GM18909 (cell line): ENCODE measurements around the gene NF2.
"Not testable (repeated sequence)": the region's sequence is repeated elsewhere in the genome, so short reads cannot be mapped to it uniquely, and the experiment has no call there.

Experiments
- ATAC-seq: cut with Tn5 transposase; IDR thresholded peaks from one replicate; pipeline ENCODE4 v1.9.1; 2021; ENCODE audit warnings: mild to moderate bottlenecking; ENCODE audit not compliant: unreplicated experiment, poor library complexity

NF2 gene

DNA sequence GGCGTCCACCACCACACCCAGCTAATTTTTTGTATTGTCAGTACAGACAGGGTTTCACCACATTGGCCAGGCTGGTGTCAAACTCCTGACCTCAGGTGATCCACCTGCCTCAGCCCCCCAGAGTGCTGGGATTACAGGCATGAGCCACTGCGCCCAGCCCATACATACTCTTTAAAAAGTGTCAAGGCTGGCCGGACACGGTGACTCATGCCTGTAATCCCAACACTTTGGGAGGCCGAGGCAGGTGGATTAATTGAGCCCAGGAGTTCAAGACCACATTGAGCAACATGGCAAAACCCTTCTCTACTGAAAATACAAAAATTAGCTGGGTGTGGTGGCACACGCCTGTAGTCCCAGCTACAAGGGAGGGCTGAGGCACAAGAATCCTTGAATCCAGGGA is 9.0 kb upstream of the NF2 start:
- not testable (repeated sequence) for ATAC-seq

GRCh38 chr22:29596408-29596807 is 7.0 kb upstream of the NF2 start:
- no peak for ATAC-seq

- not testable (repeated sequence) for ATAC-seq
These were observed 5.4 kb upstream of the NF2 start for GRCh38 chr22:29597871-29598683.

- no peak for ATAC-seq
These were observed 4.8 kb upstream of the NF2 start for GRCh38 chr22:29598684-29599020.

- ATAC-seq: no peak
These were observed 585 bp downstream of the NF2 start for GRCh38 chr22:29604076-29604360.

DNA sequence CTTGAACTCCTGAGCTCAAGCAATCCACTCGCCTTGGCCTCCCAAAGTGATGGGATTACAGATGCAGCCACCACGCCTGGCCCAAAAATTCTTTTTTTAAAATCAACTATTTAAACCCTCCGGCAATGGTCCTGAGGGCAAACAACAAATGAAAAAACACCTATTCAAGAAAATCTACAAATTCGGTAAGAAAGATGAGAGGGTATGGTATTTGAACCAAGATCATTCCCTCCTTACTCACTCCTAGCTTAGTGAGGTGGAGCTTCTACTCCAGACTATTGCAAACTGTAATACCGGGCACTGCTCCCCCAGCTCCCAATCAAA is 2.1 kb downstream of the NF2 start:
- no peak for ATAC-seq

- no peak for ATAC-seq
These were observed 2.9 kb downstream of the NF2 start for GRCh38 chr22:29606320-29606719.

- no peak for ATAC-seq
These were observed 4.0 kb downstream of the NF2 start for GRCh38 chr22:29607426-29607825.

GRCh38 chr22:29609139-29609538 is 5.7 kb downstream of the NF2 start:
- ATAC-seq: no peak

- no peak for ATAC-seq
These were observed 7.3 kb downstream of the NF2 start for GRCh38 chr22:29610780-29611179.

DNA sequence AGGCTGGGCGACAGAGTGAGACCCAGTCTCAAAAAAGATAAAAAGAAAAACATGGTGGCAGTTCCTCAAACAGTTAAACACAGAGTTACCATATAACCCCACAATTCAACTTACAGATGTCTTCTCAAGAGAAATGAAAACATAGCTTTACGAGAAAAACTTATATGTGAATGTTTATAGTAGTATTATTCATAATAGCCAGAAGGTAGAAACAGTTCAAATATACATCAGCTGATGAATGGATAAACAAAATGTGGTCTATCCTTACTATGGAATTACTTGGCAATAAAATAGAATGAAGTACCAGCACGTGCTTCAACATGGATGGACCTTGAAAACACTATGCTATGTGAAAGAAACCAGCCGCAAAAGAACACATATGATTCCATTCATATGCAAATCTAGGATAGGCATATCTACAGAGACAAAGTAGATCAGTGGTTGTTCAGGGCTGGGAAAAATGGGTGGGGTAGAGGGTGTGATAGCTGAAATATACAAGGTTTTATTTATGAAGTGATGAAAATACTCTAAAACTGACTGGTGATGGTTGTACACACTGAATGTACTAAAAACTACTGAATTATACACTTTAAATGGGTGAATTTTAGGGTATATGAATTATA is 12.4 kb downstream of the NF2 start:
- ATAC-seq: no peak

DNA sequence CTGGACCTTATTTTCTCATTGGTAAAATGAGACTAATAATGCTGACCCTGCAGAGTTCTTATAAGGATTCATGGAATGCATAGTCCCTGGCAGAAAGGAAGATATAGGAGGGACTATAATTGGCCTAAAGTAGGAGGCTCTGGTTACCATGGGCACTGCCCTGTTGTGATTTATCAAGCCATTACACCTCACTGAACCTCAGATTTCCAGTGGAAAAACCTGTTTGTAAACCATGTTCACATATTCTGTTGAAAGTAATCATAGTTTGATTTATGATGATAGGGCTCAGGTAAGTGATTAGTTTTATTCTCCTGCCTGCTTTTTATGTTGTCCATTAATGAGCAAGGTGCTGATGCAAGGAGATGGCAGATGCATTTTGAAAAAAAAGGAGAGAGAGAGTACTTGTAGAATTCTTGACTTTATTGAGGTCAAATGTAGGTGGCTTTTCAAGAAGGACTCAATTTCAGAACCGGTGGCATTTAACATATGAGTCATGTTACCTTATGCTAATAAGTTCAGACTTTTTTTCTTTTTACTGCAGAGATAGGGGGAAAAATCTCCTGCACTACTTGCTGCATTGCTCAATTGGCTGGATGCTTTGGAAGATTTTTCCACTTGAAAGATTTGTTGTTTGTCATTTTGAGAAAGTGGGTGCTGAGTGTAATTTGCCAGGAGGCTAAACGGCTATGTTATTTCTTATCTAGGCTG is 14.6 kb downstream of the NF2 start:
- no peak for ATAC-seq

DNA sequence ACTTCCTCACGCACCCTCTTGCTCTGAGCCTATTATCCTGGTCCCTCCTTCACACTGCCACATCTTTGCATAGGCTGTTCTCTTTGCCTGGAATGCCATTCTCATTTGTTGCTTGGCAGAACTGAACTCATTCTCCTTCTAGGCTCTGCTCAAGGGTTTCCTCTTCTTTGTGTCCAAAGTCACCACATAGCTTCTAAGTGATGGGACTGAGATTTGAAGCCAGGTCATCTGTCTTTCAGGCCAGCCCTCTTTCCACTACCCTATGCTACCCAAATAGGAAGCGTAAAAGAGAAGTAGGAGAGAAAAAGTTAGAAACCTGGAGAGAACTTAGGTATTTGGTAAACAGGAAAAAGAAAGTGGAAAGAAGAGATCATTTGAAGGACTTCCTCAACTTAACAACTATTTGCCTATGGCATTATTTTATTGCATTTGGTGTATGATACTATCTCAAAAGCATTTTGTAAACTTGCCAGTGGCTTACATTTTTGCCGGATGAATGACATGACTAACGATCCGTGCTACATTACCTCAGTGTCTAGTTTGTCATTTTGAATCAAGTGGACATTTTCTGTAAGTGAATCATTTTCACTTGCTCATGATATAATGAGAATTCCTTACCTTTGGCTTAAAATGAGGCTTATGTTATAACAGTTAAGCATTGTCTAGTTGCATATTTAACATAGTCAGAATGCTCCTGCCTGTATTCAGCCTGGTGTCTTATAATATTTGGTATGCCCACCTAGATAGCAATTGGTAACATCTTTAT is 18.5 kb downstream of the NF2 start:
- no peak for ATAC-seq

GRCh38 chr22:29623059-29623458 is 19.6 kb downstream of the NF2 start:
- no peak for ATAC-seq

- no peak for ATAC-seq
These were observed 20.2 kb downstream of the NF2 start for GRCh38 chr22:29623553-29624169.

- ATAC-seq: no peak
These were observed 21.8 kb downstream of the NF2 start for GRCh38 chr22:29625090-29625825.

DNA sequence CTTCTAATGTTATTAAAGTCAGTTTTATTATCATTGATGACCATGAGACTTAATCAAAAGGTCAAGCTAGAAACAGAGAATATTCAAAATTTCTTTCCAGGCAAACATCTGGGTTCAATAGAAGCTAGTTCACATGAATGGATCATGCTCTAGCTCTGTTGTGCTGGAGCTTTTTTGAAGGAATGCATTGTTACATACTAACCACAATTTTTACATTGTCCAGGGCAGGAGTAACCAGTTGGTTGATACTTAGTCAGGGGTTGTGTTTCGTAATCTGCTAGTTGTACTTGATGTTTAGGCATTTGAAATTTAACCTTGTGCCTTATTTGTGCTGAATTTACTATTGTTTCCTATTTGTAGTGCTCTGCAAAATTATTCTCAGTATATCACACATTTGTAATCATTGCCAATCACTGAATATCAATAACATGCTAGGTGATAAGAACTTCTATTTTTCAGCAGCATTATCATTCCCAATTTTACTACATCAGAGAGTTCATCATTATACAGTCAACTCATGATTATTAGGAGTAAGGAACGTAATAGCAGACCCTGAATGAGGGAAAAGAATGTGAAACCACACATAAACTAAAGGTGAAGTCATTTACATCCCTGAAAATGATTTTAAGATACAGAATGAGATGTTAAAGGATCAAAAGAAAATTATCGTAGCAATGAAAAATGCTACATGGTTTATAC is 23.2 kb downstream of the NF2 start:
- no peak for ATAC-seq

DNA sequence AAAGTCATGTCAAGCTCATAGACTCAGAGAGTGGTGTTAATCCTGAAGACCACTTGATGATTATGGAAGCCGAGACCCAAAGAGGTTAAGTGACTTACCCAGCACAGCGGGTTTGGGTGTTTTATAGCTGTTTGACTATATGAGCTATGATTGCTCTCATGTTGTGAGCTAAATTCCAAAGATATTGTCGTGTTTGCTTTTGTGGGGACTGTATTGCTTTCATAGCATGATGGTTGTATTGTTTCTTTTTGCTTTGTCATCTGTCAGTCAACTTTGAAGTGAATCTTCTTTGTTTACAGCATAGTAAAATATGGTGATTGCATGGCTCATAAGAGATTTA is 23.7 kb downstream of the NF2 start:
- no peak for ATAC-seq

DNA sequence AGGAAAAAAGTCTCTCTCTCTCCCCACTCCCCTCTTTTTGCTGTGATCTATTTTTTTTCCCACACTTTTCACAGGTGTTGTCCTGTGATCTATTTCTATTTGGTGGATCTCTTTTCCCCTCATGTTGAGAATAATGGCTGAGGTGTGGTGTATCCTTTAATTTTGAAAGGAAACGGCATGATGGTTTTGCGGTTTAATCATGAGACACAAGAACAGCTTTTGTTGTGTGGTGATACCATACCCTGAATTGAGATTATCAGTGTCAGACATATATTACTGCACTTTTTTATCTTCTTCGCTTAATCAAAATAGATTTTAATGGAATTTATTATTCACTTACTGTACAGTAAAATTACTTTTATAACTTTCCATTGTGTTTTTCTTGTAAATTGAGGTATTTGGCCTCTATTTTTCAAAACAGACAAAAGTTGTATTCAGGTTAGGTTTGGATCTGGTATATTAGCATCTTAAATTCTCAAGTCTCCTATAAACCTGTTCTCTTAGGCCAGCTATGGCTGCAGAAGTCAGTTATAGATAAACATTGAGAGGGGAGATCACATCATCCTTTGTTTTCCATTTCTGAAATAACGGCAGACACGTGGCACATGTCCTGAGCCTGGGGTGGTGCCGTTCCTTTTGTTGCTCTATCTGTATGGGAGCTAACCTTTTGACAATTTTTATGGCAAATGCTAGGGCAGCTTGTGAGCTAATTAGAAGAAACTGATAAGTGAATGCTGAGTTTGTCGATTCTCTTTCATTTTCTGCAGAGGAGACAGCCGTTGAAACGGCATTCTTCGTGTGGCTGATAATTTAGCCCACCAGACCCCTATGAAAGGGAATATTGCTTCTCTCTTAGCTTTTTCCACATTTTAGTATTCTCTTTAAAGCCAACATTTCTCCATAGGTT is 25.8 kb downstream of the NF2 start:
- no peak for ATAC-seq
